Endothelial cell (in vitro differentiated cells): ENCODE results near the gene GIGYF1. TPM values are rescaled to one million over a fixed set of nuclear protein-coding genes. Genes with fewer than 3 reads are reported as not detected.

Experiments
- DNase-seq: peaks from one replicate; pipeline ENCODE4 v3.0.0; 2021; ENCODE audit warnings: low spot score
- H3K27ac Mint-ChIP-seq: one replicate; pipeline ENCODE4 v1.8.0; 2021; ENCODE audit warnings: mixed read lengths, inconsistent platforms; ENCODE audit not compliant: unreplicated experiment
- H3K27me3 Mint-ChIP-seq: one replicate; pipeline ENCODE4 v1.8.0; 2021; ENCODE audit warnings: mild to moderate bottlenecking, moderate library complexity, mixed read lengths, inconsistent platforms; ENCODE audit not compliant: unreplicated experiment
- H3K36me3 Mint-ChIP-seq: one replicate; pipeline ENCODE4 v1.8.0; 2021; ENCODE audit warnings: mild to moderate bottlenecking, low read depth, mixed read lengths, inconsistent platforms; ENCODE audit not compliant: unreplicated experiment
- H3K4me1 Mint-ChIP-seq: one replicate; pipeline ENCODE4 v1.8.0; 2021; ENCODE audit warnings: mild to moderate bottlenecking, mixed read lengths, inconsistent platforms; ENCODE audit not compliant: unreplicated experiment
- H3K4me3 Mint-ChIP-seq: one replicate; pipeline ENCODE4 v1.8.0; 2021; ENCODE audit warnings: mild to moderate bottlenecking, mixed read lengths, inconsistent platforms; ENCODE audit not compliant: unreplicated experiment
- H3K9me3 Mint-ChIP-seq: one replicate; pipeline ENCODE4 v1.8.0; 2021; ENCODE audit warnings: mixed read lengths, inconsistent platforms; ENCODE audit not compliant: unreplicated experiment
- CTCF ChIP-seq: fragments of 200-600 bp; sonication (generic); IDR thresholded peaks from one replicate; pipeline ENCODE4 v1.5.0; 2021; ENCODE audit warnings: antibody characterized with exemption; ENCODE audit not compliant: unreplicated experiment
- total RNA-seq: library from RNA; stranded (reverse); fragmentation: NEBNext Ultra II Directional; extraction: Animal tissue kit (Norgen Biotek cat#: 25700); gene quantifications from one replicate; pipeline ENCODE4 v1.2.1, GENCODE V29; 2021; ENCODE audit not compliant: unreplicated experiment

Gene GIGYF1
- total RNA-seq, 1 donor from 2014 or later = 70.6 TPM

- no peak for TF ChIP-seq CTCF
- Mint-ChIP-seq H3K4me3 (peak overlapping the region; percentile 85), H3K9me3 (no peaks in the 10 kb centered on the region), H3K27ac (no peak overlapping the region), H3K36me3 (peaks cover 12% of the 10 kb centered on the region), H3K4me1 (peaks cover 5% of the 10 kb centered on the region), H3K27me3 (peaks cover 12% of the 10 kb centered on the region)
- DNase-seq = peak; percentile 57
Measured at GRCh38 chr7:100675581-100676350, 18.3 kb downstream of the GIGYF1 start.

- Mint-ChIP-seq H3K9me3 (no peaks in the 10 kb centered on the region), H3K27ac (no peak overlapping the region), H3K4me1 (peaks cover 5% of the 10 kb centered on the region), H3K36me3 (peaks cover 8% of the 10 kb centered on the region), H3K27me3 (peaks cover 11% of the 10 kb centered on the region), H3K4me3 (peak overlapping the region; percentile 97)
- TF ChIP-seq CTCF = no peak
- DNase-seq = peak; percentile 32
Measured at GRCh38 chr7:100675105-100675451, 19.0 kb downstream of the GIGYF1 start.

DNA sequence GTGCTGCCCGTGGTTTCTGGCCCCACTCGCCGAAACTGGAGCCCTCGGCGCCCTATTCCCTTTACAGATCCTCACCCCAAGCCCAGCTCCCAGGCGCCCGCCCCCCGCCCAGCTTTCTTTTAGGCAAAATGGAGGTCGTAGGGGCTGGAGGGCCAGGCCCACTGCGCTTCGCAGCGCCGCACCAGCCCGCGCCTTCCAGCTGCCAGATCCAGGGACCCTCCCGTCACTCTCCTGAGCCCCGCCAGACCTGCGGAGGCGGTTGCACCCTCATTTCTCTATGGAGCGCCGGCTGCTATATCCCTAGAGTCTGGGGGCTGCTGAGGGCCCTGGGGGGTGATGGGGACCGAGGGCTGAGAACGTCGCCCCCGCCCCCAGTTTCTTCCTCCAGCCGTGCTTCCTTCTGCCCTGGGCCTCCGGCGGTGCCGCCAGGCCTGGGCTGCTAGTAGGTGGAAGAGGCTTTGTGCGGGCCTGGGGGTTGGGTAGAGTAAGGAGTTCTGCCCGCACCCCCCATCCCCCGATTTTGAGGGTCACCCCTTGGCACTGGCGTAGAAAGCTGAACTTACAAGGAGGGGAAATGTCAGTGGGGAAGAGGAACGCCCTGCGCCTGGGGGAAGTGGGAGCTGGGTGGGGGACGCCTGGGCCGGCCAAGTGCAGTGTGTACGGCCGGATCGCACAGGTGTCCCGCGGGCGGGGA is 19.5 kb downstream of the GIGYF1 start:
- Mint-ChIP-seq H3K36me3 (peaks cover 6% of the 10 kb centered on the region), H3K4me1 (peaks cover 5% of the 10 kb centered on the region), H3K4me3 (peak overlapping the region; percentile 97), H3K27ac (peak overlapping the region; percentile 74), H3K9me3 (no peaks in the 10 kb centered on the region), H3K27me3 (peaks cover 10% of the 10 kb centered on the region)
- no peak for TF ChIP-seq CTCF
- DNase-seq = no peak

- H3K4me1 Mint-ChIP-seq = peaks cover 5% of the 10 kb centered on the region
- DNase-seq = no peak
- H3K4me3 Mint-ChIP-seq = peak overlapping the region; percentile 97
- no peak for TF ChIP-seq CTCF
- H3K36me3 Mint-ChIP-seq = peaks cover 6% of the 10 kb centered on the region
- H3K27ac Mint-ChIP-seq = peak overlapping the region; percentile 75
- H3K27me3 Mint-ChIP-seq = peaks cover 7% of the 10 kb centered on the region
- H3K9me3 Mint-ChIP-seq = no peaks in the 10 kb centered on the region
Measured at GRCh38 chr7:100673942-100674410, 20.1 kb downstream of the GIGYF1 start.
